Heart left ventricle (tissue), 16 donors: Measurements from ENCODE around the gene AR. TPM values are rescaled to one million over a fixed set of nuclear protein-coding genes. Genes with fewer than 3 reads are reported as not detected.
"Not testable (repeated sequence)": the region's sequence is repeated elsewhere in the genome, so short reads cannot be mapped to it uniquely, and the experiment has no call there.

Experiments used
- ATAC-seq, 4 donors: fragments of 200-7000 bp; cut with Tn5 transposase; one replicate each; pipeline ENCODE4 v1.9.1; 2020 to 2022; ENCODE audit warnings: moderate library complexity in 4 of 4, mild to moderate bottlenecking in 3 of 4, moderate number of reproducible peaks in 1 of 4
- DNase-seq, 5 donors: peaks; one replicate each; pipeline ENCODE4 v3.0.0-alpha.2; 2020
- H3K27ac ChIP-seq, 12 donors: fragments of 200-600 bp; sonication (generic) in 4 of 12; one replicate each; pipeline versions ENCODE4 v1.5.0 to v1.8.0; 2016 to 2022; ENCODE audit warnings: mild to moderate bottlenecking in 2 of 12
- H3K27me3 ChIP-seq, 9 donors: fragments of 200-600 bp; sonication (generic) in 2 of 9; one replicate each; pipeline versions ENCODE4 v1.5.1 to v1.8.0; 2016 to 2022; ENCODE audit warnings: mild to moderate bottlenecking in 3 of 9
- H3K36me3 ChIP-seq, 9 donors: fragments of 200-600 bp; sonication (generic) in 2 of 9; one replicate each; pipeline versions ENCODE4 v1.5.0 to v1.8.0; 2018 to 2022; ENCODE audit warnings: mild to moderate bottlenecking in 2 of 9
- H3K4me1 ChIP-seq, 12 donors: fragments of 200-600 bp; sonication (generic) in 4 of 12; one replicate each; pipeline versions ENCODE4 v1.5.0 to v1.8.0; 2016 to 2022; ENCODE audit warnings: mild to moderate bottlenecking in 3 of 12
- H3K4me3 ChIP-seq, 12 donors: fragments of 200-600 bp; sonication (generic) in 4 of 12; one replicate each; pipeline versions ENCODE4 v1.5.0 to v1.8.0; 2017 to 2022; ENCODE audit warnings: mild to moderate bottlenecking in 9 of 12, moderate library complexity in 4 of 12
- H3K9me3 ChIP-seq, 12 donors: fragments of 200-600 bp; sonication (generic) in 4 of 12; one replicate each; pipeline versions ENCODE4 v1.5.0 to v1.8.0; 2016 to 2022; ENCODE audit warnings: mild to moderate bottlenecking in 1 of 12
- POLR2A ChIP-seq, 2 donors: fragments of 450-650 bp; IDR thresholded peaks; one replicate each; pipeline ENCODE4 v1.6.1; 2017; ENCODE audit warnings: antibody characterized with exemption in 2 of 2, mild to moderate bottlenecking in 2 of 2, moderate library complexity in 2 of 2
- WGBS, 4 donors: extraction: QIAGEN DNeasy Blood & Tissue Kit in 2 of 4; methylation state at CpG; one replicate each; pipeline versions ENCODE4 v1.1.5 to v1.1.7; 2013 to 2018; 5-methylcytosine and 5-hydroxymethylcytosine counted together
- intact Hi-C, 10 donors: fragments of 100-400 bp; cut with DNase I; formaldehyde crosslinking; loops; one replicate each; pipeline versions ENCODE4 v1.11.1 to v1.14.2; 2022
- polyA plus RNA-seq, 2 donors: library from polyadenylated mRNA; stranded (reverse); fragments of 200-250 nt; gene quantifications; one replicate each; pipeline ENCODE4 v1.2.3, GENCODE V29; 2013
- total RNA-seq, 9 donors: library from RNA; depleted of rRNA in 2 of 9; stranded (reverse); fragments of >200 nt in 2 of 9; fragmentation: NEBNext Ultra II Directional in 3 of 9; extraction: Animal tissue kit (Norgen Biotek cat#: 25700) in 3 of 9; gene quantifications; one replicate each; pipeline versions ENCODE4 v1.1.0 to v1.2.4, GENCODE V29; 2016 to 2023
- TF ChIP-seq, protein P1 (sequence below), 12 donors: fragments of 200-600 bp; sonication (generic) in 4 of 12; IDR thresholded peaks; one replicate each; pipeline versions ENCODE4 v1.5.0 to v1.8.0; 2018 to 2022; ENCODE audit warnings: antibody characterized with exemption in 12 of 12, mild to moderate bottlenecking in 5 of 12
- donor health status: ischemic (EF 13 %, LVEDD 7.1; RV severe dilation, severe dysfunction).
- donor health status: healthy with polysubstance abuse.
- donor health status: DM: no; HTN: yes; CAD: no.
- donor health status: DM: no; HTN: no; CAD: no.
- donor health status: ischemic (EF 25% LVEDD 6.9; RV normal size, moderate dysfunction).
- donor health status: ischemic (EF 25% LVEDD 5.7; RV mildly dilated, moderate dysfunction).
- donor health status: healthy.
- donor health status: DM: yes; HTN: yes; CAD: no.
- donor health status: ischemic (EF 35%, LVEDD 5.7; RV mildly dilated, moderate dysfunction).
- donor health status: nonischemic (EF 11% LVEDD 7.7; RV severe dilation, severe dysfunction).
- donor health status: DM: yes; HTN: yes; CAD: no.
- donor health status: PGD.
- donor health status: ischemic (EF 29% LVEDD 5.4; RV normal size, mild dysfunction).
- donor health status: nonischemic (EF 23%, LVEDD 6.1; RV moderate dilation, normal function).

The AR gene
- total and polyA plus RNA-seq, 11 donors: 3.0 to 30.1 (median 18.1) TPM

DNA sequence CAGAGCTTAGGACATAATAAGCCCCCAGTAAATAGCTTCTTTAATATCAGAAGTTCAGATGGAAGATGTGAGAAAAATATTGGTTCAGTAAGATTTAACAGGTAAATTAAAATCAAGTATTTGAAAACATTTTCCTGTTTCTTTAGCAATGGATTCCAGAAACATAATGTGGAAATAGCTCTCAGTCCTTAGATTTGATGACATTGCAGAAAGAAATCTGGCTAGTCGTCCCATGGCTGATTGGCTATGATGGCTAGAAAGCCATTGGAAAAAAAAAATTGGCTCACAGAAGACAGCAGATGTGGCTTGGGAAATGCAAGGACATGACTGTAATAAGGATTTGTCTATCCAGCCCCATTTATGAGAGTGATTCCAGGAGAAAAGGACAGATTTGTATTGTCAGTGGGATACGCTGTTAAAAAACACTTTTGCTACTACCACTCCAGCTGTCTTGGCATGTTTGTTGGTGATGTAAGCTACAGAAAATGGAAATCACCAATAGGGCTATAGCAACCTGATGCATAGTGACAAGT lies 78.3 kb downstream of the AR start:
- peaks cover 0 to 12% (median 0%) of the 10 kb centered on the region in 12 donors for H3K9me3 ChIP-seq
- H3K4me1 ChIP-seq: no peaks in the 10 kb centered on the region
- H3K27me3 ChIP-seq: no peaks in the 10 kb centered on the region
- no peak for DNase-seq
- H3K36me3 ChIP-seq: no peaks in the 10 kb centered on the region
- H3K4me3 ChIP-seq: no peak overlapping the region
- no peak overlapping the region for H3K27ac ChIP-seq
- no peak for ATAC-seq
- WGBS, 4 donors: 68 to 76% (median 70%) methylated on average over 2 of the region's 2 CpGs
- intact Hi-C loops: no loop called here
- TF ChIP-seq POLR2A (IDR thresholded peaks at IDR 0.05): no peak
- TF ChIP-seq, protein P1, sequence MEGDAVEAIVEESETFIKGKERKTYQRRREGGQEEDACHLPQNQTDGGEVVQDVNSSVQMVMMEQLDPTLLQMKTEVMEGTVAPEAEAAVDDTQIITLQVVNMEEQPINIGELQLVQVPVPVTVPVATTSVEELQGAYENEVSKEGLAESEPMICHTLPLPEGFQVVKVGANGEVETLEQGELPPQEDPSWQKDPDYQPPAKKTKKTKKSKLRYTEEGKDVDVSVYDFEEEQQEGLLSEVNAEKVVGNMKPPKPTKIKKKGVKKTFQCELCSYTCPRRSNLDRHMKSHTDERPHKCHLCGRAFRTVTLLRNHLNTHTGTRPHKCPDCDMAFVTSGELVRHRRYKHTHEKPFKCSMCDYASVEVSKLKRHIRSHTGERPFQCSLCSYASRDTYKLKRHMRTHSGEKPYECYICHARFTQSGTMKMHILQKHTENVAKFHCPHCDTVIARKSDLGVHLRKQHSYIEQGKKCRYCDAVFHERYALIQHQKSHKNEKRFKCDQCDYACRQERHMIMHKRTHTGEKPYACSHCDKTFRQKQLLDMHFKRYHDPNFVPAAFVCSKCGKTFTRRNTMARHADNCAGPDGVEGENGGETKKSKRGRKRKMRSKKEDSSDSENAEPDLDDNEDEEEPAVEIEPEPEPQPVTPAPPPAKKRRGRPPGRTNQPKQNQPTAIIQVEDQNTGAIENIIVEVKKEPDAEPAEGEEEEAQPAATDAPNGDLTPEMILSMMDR (IDR thresholded peaks at IDR 0.05): no peak

GRCh38 chrX:67624325-67624724 lies 80.5 kb downstream of the AR start:
- Histone ChIP-seq H3K36me3 (no peaks in the 10 kb centered on the region), H3K27ac (no peak overlapping the region), H3K9me3 (peaks cover 0 to 12% (median 0%) of the 10 kb centered on the region in 12 donors), H3K4me3 (no peak overlapping the region), H3K27me3 (no peaks in the 10 kb centered on the region), H3K4me1 (no peaks in the 10 kb centered on the region)
- intact Hi-C loops: no loop called here
- ATAC-seq (no peak), DNase-seq (no peak)
- no peak for TF ChIP-seq POLR2A (IDR thresholded peaks at IDR 0.05)
- TF ChIP-seq, protein P1 (IDR thresholded peaks at IDR 0.05): no peak

DNA sequence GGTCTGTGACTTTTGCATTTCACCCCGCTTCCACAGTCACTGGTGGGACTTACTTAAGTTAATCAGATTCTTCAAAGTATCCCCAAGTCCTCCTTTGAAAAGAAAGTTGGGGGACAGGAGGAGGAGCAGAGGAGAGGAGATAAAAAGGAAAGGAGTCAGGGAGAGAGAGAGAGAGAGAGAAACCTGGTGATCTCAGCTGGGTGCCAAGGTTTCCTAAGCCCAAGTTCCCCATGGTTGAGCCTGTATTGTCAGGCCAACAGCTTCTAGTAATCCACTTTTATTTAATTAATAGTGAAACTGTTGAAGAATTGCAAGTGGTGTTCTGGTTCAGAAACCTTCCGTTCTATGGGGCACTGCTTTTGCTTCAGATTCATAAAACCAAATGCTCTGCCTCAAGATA lies 91.6 kb downstream of the AR start:
- intact Hi-C loops: no loop called here
- TF ChIP-seq, protein P1 (IDR thresholded peaks at IDR 0.05): no peak
- TF ChIP-seq POLR2A (IDR thresholded peaks at IDR 0.05): no peak
- Histone ChIP-seq H3K27ac (no peak overlapping the region), H3K36me3 (no peaks in the 10 kb centered on the region), H3K4me3 (no peak overlapping the region), H3K9me3 (no peaks in the 10 kb centered on the region), H3K27me3 (no peaks in the 10 kb centered on the region), H3K4me1 (no peaks in the 10 kb centered on the region)
- DNase-seq: no peak
- no peak for ATAC-seq
- 70 to 93% (median 81%) methylated on average over 2 of the region's 2 CpGs for WGBS, 4 donors

- intact Hi-C loops: no loop called here
- H3K9me3 ChIP-seq: no peaks in the 10 kb centered on the region
- no peak overlapping the region for H3K4me3 ChIP-seq
- TF ChIP-seq POLR2A (IDR thresholded peaks at IDR 0.05): no peak
- TF ChIP-seq, protein P1 (IDR thresholded peaks at IDR 0.05): no peak
- no peaks in the 10 kb centered on the region for H3K36me3 ChIP-seq
- no peak overlapping the region for H3K27ac ChIP-seq
- no peaks in the 10 kb centered on the region for H3K4me1 ChIP-seq
- no peak for ATAC-seq
- no peak for DNase-seq
- H3K27me3 ChIP-seq: no peaks in the 10 kb centered on the region
Measured at GRCh38 chrX:67636532-67636931, 92.7 kb downstream of the AR start.

DNA sequence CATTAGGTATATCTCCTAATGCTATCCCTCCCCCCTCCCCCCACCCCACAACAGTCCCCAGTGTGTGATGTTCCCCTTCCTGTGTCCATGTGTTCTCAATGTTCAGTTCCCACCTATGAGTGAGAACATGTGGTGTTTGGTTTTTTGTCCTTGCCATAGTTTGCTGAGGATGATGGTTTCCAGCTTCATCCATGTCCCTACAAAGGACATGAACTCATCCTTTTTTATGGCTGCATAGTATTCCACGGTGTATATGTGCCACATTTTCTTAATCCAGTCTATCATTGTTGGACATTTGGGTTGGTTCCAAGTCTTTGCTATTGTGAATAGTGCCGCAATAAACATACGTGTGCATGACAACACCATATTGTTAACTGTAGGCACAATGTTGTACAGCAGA lies 93.5 kb downstream of the AR start:
- H3K4me3 ChIP-seq, H3K36me3 ChIP-seq, intact Hi-C loops, DNase-seq, H3K9me3 ChIP-seq, ATAC-seq, H3K27ac ChIP-seq, H3K27me3 ChIP-seq, H3K4me1 ChIP-seq: not testable (repeated sequence)
- WGBS, 4 donors: 79 to 99% (median 92%) methylated on average over 2 to 3 of the region's 3 CpGs
